GM13976 (cell line): ENCODE measurements around the gene NPIPA3.
A peak's percentile ranks its signal among the peaks of the same experiment; 100 is the strongest.
"Not testable (repeated sequence)": the region's sequence is repeated elsewhere in the genome, so short reads cannot be mapped to it uniquely, and the experiment has no call there.

ENCODE experiments used
- DNase-seq: peaks from one replicate; pipeline ENCODE4 v3.0.0; 2012; ENCODE audit warnings: low spot score
- in situ Hi-C: fragments of 300-500 bp; cut with MboI; formaldehyde crosslinking; loops from one replicate; pipeline ENCODE4 v1.12.0; 2022; ENCODE audit warnings: low sequenced_read_pairs, mixed read lengths, inconsistent platforms; ENCODE audit not compliant: unreplicated experiment
- TF ChIP-seq, protein P1 (sequence below): IDR thresholded peaks from 2 replicates; pipeline ENCODE4 v1.5.1; 2012; ENCODE audit warnings: borderline replicate concordance, mild to moderate bottlenecking; ENCODE audit not compliant: insufficient read depth; ENCODE audit errors: extremely low read depth, missing control alignments, control extremely low read depth

NPIPA3 gene

DNA sequence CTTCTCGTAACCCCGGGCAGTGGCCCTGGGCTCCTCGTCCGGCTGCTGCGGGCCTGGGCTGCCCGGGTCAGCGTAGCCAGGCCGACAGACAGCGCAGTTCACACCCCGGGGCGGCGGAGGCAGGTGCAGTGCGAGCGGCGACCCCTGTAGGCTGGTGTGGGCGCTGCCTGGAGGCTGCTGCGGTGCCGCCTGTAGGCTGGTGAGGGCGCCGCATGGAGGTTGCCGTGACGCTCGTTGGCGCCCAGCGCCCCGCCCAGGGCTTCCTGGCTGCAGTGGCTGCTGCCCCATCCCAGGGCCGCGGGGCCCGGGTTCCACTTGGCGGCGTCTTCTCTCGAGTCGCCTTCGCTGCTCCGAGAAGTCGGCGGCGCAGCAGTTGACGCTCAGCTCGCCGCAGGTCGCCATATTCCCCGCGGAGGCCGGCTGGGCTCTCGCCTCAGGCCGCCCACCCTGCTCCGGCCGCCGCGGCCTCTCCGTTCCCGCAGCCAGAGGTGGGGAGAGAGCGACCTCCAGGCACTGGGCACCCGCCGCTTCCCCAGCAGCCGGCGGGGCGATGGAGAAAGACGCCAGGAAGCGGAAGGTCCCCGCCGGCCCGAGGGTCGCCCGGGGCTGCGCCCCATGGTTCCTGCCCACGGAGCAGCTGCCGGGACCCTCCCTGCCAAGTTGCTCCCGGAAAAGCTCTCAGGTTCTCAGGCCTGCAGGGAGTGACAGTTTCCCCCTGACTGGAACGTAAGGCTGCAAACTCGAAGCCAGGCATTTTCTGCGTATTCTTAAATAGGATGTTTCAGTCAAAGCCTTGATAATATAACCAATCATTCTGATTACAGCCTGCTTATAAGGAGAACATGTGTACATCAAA, at the start of gene NPIPA3:
NPIPA3 (plus strand) TSS at position 256 of the 856 bp plus-strand sequence. CDS start 5,533 bp downstream, outside the sequence.
- in situ Hi-C loops: not testable (repeated sequence)

DNA sequence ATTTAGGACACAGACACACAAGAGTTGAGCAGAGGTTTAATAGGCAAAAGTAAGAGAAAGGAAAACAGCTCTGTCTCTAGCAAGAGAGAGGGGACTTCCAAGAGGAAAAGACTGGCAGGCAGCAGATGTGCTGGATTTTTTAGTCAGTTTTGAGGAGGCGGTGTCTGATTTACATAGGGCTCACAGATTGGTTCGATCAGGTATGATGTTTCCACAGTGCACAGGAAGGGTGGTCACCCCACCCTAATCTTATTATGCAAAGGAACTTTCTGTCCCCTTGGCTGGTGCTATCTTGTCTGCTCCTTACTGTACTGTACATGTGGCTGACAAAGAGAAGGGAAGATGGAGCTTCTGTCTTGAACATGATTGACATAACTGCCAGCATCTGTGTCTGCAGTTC, 45.1 kb upstream of the NPIPA3 start:
- in situ Hi-C loops: no loop called here
- DNase-seq: peak; percentile 65
- TF ChIP-seq, protein P1, sequence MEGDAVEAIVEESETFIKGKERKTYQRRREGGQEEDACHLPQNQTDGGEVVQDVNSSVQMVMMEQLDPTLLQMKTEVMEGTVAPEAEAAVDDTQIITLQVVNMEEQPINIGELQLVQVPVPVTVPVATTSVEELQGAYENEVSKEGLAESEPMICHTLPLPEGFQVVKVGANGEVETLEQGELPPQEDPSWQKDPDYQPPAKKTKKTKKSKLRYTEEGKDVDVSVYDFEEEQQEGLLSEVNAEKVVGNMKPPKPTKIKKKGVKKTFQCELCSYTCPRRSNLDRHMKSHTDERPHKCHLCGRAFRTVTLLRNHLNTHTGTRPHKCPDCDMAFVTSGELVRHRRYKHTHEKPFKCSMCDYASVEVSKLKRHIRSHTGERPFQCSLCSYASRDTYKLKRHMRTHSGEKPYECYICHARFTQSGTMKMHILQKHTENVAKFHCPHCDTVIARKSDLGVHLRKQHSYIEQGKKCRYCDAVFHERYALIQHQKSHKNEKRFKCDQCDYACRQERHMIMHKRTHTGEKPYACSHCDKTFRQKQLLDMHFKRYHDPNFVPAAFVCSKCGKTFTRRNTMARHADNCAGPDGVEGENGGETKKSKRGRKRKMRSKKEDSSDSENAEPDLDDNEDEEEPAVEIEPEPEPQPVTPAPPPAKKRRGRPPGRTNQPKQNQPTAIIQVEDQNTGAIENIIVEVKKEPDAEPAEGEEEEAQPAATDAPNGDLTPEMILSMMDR: no peak

More for the DNA sequence above, at the start of gene NPIPA3:
- not testable (repeated sequence) for DNase-seq

DNA sequence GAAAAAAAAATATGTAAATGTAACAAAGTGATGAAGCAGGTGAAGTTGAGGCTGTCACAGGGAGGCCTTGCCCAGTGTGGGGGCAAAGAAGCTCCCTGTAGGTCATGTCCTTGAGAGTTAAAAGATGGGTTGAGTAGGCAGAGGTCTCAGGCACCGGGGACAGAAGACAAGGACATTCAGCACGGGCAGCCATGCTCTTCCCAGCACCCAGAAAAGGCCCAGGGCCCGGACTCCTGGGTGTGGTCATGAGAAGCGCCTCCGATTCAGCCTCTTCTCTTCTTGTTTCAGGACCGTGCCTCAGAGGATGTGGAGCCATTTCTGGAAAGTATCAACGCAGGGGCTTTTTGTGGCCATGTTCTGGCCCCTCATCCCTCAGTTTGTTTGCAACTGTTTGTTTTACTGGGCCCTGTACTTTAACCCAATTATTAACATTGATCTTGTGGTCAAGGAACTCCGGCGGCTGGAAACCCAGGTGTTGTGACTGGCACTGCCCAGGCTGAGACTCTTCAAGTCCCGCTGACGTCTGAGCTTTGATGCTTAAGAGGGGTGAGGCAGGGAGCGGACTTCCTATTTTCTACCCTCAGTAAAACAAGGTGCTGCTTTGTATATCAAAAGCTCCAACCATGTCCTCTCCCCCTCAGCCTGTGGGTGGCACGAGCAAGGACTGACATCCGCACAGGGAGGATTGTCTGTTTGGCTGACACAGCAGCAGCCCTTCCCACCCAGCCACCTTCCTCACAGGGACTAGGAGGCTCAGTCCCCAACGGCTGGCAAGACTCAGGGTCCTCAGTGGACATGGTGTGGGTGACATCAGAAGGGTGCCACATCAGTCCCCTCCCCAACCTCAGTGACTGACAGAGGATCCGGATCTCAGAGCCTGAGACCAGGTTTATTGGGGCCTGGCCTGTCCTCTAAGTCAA, 35.6 kb upstream of the NPIPA3 start:
- TF ChIP-seq, protein P1: no peak
- DNase-seq: no peak
- in situ Hi-C loops: no loop called here

DNA sequence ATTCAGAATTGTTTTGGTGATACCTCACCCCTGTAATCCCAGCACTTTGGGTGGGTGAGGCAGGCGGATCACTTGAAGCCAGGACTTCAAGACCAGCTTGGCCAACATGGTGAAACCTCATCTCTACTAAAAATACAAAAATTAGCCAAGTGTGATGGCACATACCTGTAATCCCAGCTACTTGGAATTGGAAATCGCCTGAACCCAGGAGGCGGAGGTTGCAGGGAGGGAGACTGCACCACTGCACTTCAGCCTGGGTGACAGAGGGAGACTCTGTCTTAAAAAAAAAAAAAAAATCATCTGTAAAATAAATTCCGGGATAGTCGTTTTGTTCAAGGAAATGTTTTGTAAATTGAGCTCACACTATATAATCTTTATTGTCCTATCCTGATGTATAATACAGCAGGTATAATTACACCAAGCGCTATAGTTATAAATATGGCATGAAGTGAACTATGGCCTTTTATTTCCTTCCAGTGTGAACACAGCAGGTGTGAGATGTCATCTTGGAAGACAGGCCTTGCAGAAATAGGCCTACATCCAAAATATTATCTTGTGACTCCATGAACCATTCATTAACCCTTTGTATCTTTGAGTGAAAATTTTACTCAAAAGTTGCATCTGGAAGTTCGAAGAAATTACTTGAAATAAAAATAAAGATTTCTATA, 34.5 kb upstream of the NPIPA3 start:
- DNase-seq: no peak
- TF ChIP-seq, protein P1: no peak
- in situ Hi-C loops: no loop called here

DNA sequence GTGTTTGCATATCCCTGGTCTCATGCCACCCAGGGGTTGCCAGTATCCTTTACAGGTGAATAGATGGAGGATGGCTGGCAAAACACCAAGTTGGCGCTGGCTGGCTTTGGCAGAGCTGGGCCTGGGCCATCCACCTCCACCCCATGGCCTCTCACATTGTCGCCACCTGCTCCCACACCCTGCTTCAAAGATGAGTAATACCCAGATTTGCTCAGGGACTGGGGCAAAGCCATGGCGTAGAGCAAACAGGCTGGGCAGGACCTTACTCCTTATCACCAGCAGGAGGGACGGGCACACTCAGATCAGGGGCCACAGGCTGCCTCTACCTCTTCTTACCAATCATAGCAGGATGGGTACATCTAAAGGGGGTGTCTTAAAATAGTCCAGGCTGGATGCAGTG, 33.4 kb upstream of the NPIPA3 start:
- TF ChIP-seq, protein P1: no peak
- DNase-seq: no peak
- in situ Hi-C loops: no loop called here

DNA sequence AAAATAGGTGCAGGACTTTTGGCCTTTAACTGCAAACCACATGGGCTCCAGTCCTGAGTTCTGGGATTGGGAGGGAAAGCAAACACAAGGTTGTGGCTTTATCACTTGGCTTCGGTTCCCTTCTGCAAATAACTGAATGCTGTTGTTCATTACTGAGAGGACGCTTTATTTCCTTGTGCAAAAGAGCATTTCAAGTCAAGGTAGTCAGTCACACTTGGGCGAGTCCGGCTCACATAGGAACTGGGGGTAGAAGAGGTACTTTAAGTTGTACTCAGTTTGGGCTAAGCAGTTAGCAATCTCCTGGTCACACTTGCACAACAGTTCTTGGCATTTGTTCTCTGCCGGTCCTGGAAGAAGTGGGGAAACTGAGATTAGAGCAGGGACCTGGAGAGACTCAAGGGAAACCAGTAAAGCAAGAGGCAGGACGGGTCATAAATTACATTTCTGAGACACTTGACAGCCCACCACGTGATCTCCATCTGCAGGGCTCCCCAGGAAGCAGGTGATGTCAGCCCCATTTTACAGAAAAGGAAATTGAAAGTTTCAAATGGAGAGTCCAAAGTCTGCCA, 30.7 kb upstream of the NPIPA3 start:
- in situ Hi-C loops: no loop called here
- DNase-seq: peak; percentile 73
- TF ChIP-seq, protein P1: no peak
